Epithelial cell of esophagus (primary cell): ENCODE results near the gene GRB10.

Experiments used
- DNase-seq: peaks from one replicate; pipeline ENCODE4 v3.0.0; 2010; ENCODE audit warnings: low read depth
- H3K4me3 ChIP-seq: 2 replicates; pipeline ENCODE4 v1.5.1; 2011; ENCODE audit warnings: mild to moderate bottlenecking, low read length, control low read depth
- CTCF ChIP-seq: IDR thresholded peaks from 2 replicates; pipeline ENCODE4 v1.5.1; 2011; ENCODE audit warnings: low read depth, mild to moderate bottlenecking, low read length, control low read depth, inconsistent platforms; ENCODE audit not compliant: insufficient read depth; ENCODE audit errors: missing control alignments

Gene GRB10

GRCh38 chr7:50658696-50659095, 124.0 kb downstream of the GRB10 start:
- no peak for DNase-seq
- no peak overlapping the region for H3K4me3 ChIP-seq
- TF ChIP-seq CTCF: no peak

- TF ChIP-seq CTCF: no peak
- DNase-seq: no peak
These were observed 124.8 kb downstream of the GRB10 start for GRCh38 chr7:50657912-50658311.

GRCh38 chr7:50657341-50657873, 125.3 kb downstream of the GRB10 start:
- no peak overlapping the region for H3K4me3 ChIP-seq
- DNase-seq: no peak
- no peak for TF ChIP-seq CTCF

More at GRCh38 chr7:50657912-50658311, 124.8 kb downstream of the GRB10 start:
- no peak overlapping the region for H3K4me3 ChIP-seq

- no peak for TF ChIP-seq CTCF
- DNase-seq: no peak
- no peak overlapping the region for H3K4me3 ChIP-seq
These were observed 126.4 kb downstream of the GRB10 start for GRCh38 chr7:50656141-50656895.

- H3K4me3 ChIP-seq: no peak overlapping the region
- TF ChIP-seq CTCF: no peak
- no peak for DNase-seq
These were observed 127.2 kb downstream of the GRB10 start for GRCh38 chr7:50655490-50655889.

GRCh38 chr7:50655020-50655419, 127.7 kb downstream of the GRB10 start:
- no peak overlapping the region for H3K4me3 ChIP-seq
- DNase-seq: no peak
- no peak for TF ChIP-seq CTCF

- no peak for DNase-seq
- TF ChIP-seq CTCF: no peak
- H3K4me3 ChIP-seq: no peak overlapping the region
These were observed 128.7 kb downstream of the GRB10 start for GRCh38 chr7:50653981-50654425.
